Astrocyte (in vitro differentiated cells and primary cell): ENCODE measurements around the gene CUTA. TPM values are rescaled to one million over a fixed set of nuclear protein-coding genes. Genes with fewer than 3 reads are reported as not detected.

Source experiments
- DNase-seq: peaks from one replicate; pipeline ENCODE4 v3.0.0-alpha.2; 2010; ENCODE audit warnings: low read depth
- FAIRE-seq: peaks from 2 replicates; lab custom pipeline; 2011; peaks lifted over from hg19 to GRCh38; lab: Jason Lieb, UNC
- H2AFZ ChIP-seq: 2 replicates; pipeline ENCODE4 v1.6.0; 2012; ENCODE audit warnings: low read depth, low read length, inconsistent platforms
- H3K27ac ChIP-seq: 2 replicates; pipeline ENCODE4 v1.5.1; 2011; ENCODE audit warnings: low read depth, low read length, inconsistent platforms
- H3K27me3 ChIP-seq: 2 replicates; pipeline ENCODE4 v1.6.0; 2011; ENCODE audit warnings: low read length, inconsistent platforms; ENCODE audit not compliant: insufficient read depth
- H3K36me3 ChIP-seq: 2 replicates; pipeline ENCODE4 v1.5.1; 2011; ENCODE audit warnings: low read length, inconsistent platforms; ENCODE audit not compliant: insufficient read depth
- H3K4me1 ChIP-seq: 2 replicates; pipeline ENCODE4 v1.5.1; 2011; ENCODE audit warnings: low read length, inconsistent platforms; ENCODE audit not compliant: insufficient read depth
- H3K4me2 ChIP-seq: 2 replicates; pipeline ENCODE4 v1.6.0; 2012; ENCODE audit warnings: low read length, inconsistent platforms
- H3K4me3 ChIP-seq: 2 replicates; pipeline ENCODE4 v1.5.1; 2011; ENCODE audit warnings: low read depth, mild to moderate bottlenecking, low read length, inconsistent platforms; ENCODE audit not compliant: insufficient read depth
- H3K79me2 ChIP-seq: 2 replicates; pipeline ENCODE4 v1.6.0; 2012; ENCODE audit warnings: mild to moderate bottlenecking, low read length, inconsistent platforms; ENCODE audit not compliant: insufficient read depth
- H3K9ac ChIP-seq: 2 replicates; pipeline ENCODE4 v1.6.0; 2012; ENCODE audit warnings: mild to moderate bottlenecking, low read length, inconsistent platforms
- H3K9me3 ChIP-seq: 2 replicates; pipeline ENCODE4 v1.5.1; 2012; ENCODE audit warnings: low read depth, mild to moderate bottlenecking, low read length, inconsistent platforms; ENCODE audit not compliant: insufficient read depth
- H4K20me1 ChIP-seq: 2 replicates; pipeline ENCODE4 v1.6.0; 2012; ENCODE audit warnings: low read length, inconsistent platforms; ENCODE audit not compliant: insufficient read depth
- H3K27ac Mint-ChIP-seq: one replicate; pipeline ENCODE4 v1.8.0; 2021; ENCODE audit warnings: mild to moderate bottlenecking, mixed read lengths; ENCODE audit not compliant: unreplicated experiment
- H3K27me3 Mint-ChIP-seq: one replicate; pipeline ENCODE4 v1.8.0; 2021; ENCODE audit warnings: low read depth, mixed read lengths; ENCODE audit not compliant: unreplicated experiment
- H3K36me3 Mint-ChIP-seq: one replicate; pipeline ENCODE4 v1.8.0; 2021; ENCODE audit warnings: low read depth, mixed read lengths; ENCODE audit not compliant: unreplicated experiment
- H3K4me1 Mint-ChIP-seq: one replicate; pipeline ENCODE4 v1.8.0; 2021; ENCODE audit warnings: low read depth, mixed read lengths; ENCODE audit not compliant: unreplicated experiment
- H3K4me3 Mint-ChIP-seq: one replicate; pipeline ENCODE4 v1.8.0; 2021; ENCODE audit warnings: mild to moderate bottlenecking, moderate library complexity, mixed read lengths; ENCODE audit not compliant: unreplicated experiment
- H3K9me3 Mint-ChIP-seq: one replicate; pipeline ENCODE4 v1.8.0; 2021; ENCODE audit warnings: mild to moderate bottlenecking, mixed read lengths; ENCODE audit not compliant: unreplicated experiment
- CTCF ChIP-seq: IDR thresholded peaks from 2 replicates; pipeline ENCODE4 v1.5.1; 2011; ENCODE audit warnings: low read depth, mild to moderate bottlenecking, inconsistent platforms, low read length, moderate library complexity; ENCODE audit not compliant: insufficient read depth
- EZH2 ChIP-seq: IDR thresholded peaks from 2 replicates; pipeline ENCODE4 v1.6.1; 2012; ENCODE audit warnings: mild to moderate bottlenecking, low read length, inconsistent platforms; ENCODE audit not compliant: insufficient read depth
- total RNA-seq: library from RNA; stranded (reverse); gene quantifications from 2 replicates; pipeline ENCODE4 v1.2.1, GENCODE V29; 2021

Gene CUTA
- total RNA-seq, 1 donor from 2014 or later: 256 TPM

- no peaks in the 10 kb centered on the region for H3K9me3 Mint-ChIP-seq
- peak overlapping the region; percentile 84 for H3K27ac ChIP-seq
- H3K9me3 ChIP-seq: no peaks in the 10 kb centered on the region
- peaks cover 40% of the 10 kb centered on the region for H3K79me2 ChIP-seq
- peak overlapping the region; percentile 72 for H3K4me3 ChIP-seq
- H3K9ac ChIP-seq: peak overlapping the region; percentile 89
- no peaks in the 10 kb centered on the region for H3K27me3 ChIP-seq
- H3K4me2 ChIP-seq: peak overlapping the region; percentile 93
- H3K36me3 Mint-ChIP-seq: peaks cover 11% of the 10 kb centered on the region
- peak overlapping the region; percentile 82 for H3K27ac Mint-ChIP-seq
- FAIRE-seq: no peak
- peak overlapping the region; percentile 88 for H3K4me3 Mint-ChIP-seq
- H3K27me3 Mint-ChIP-seq: no peaks in the 10 kb centered on the region
- H2AFZ ChIP-seq: no peak overlapping the region
- peaks cover 19% of the 10 kb centered on the region for H3K4me1 Mint-ChIP-seq
- H3K36me3 ChIP-seq: peaks cover 8% of the 10 kb centered on the region
- TF ChIP-seq EZH2 (no peak), CTCF (no peak)
- peaks cover 14% of the 10 kb centered on the region for H3K4me1 ChIP-seq
- DNase-seq: no peak
- peaks cover 45% of the 10 kb centered on the region for H4K20me1 ChIP-seq
Observed at GRCh38 chr6:33411632-33412005, 6.3 kb downstream of the CUTA start.

- Histone ChIP-seq H3K36me3 (peaks cover 8% of the 10 kb centered on the region), H4K20me1 (peaks cover 39% of the 10 kb centered on the region), H3K9ac (peak within 1 kb of the TSS; percentile 89), H3K4me2 (peak within 1 kb of the TSS; percentile 93), H2AFZ (peak within 1 kb of the TSS; percentile 87), H3K4me1 (peaks cover 8% of the 10 kb centered on the region), H3K79me2 (peaks cover 34% of the 10 kb centered on the region), H3K4me3 (peak within 1 kb of the TSS; percentile 72), H3K27me3 (no peaks in the 10 kb centered on the region), H3K9me3 (no peaks in the 10 kb centered on the region), H3K27ac (peak within 1 kb of the TSS; percentile 84)
- TF ChIP-seq CTCF (no peak), EZH2 (no peak)
- H3K36me3 Mint-ChIP-seq: peaks cover 9% of the 10 kb centered on the region
- DNase-seq: peak; percentile 73
- peak within 1 kb of the TSS; percentile 88 for H3K4me3 Mint-ChIP-seq
- no peaks in the 10 kb centered on the region for H3K9me3 Mint-ChIP-seq
- no peaks in the 10 kb centered on the region for H3K27me3 Mint-ChIP-seq
- FAIRE-seq: no peak
- peaks cover 14% of the 10 kb centered on the region for H3K4me1 Mint-ChIP-seq
- H3K27ac Mint-ChIP-seq: peak within 1 kb of the TSS; percentile 90
Observed at GRCh38 chr6:33410711-33411631, 6.9 kb downstream of the CUTA start, which contains the start of gene PHF1. Gene PHF1, plus strand, starts transcription at chr6:33411014. Its CDS starts 1,250 bp downstream, at chr6:33412264.
